B cell (primary cell): ENCODE data around the gene CMTM1. TPM values are rescaled to one million over a fixed set of nuclear protein-coding genes. Genes with fewer than 3 reads are reported as not detected.
A peak's percentile ranks its signal among the peaks of the same experiment; 100 is the strongest.

Source experiments
- ATAC-seq: fragments of 200-7000 bp; cut with Tn5 transposase; one replicate; pipeline ENCODE4 v1.10.0; 2021; ENCODE audit warnings: low read depth, mild to moderate bottlenecking, moderate number of reproducible peaks, moderate library complexity
- CTCF ChIA-PET: fragments of 350-600 bp; sonication (Branson Sonifier 250); formaldehyde crosslinking; loops from one replicate; lab custom pipeline; 2021; ENCODE audit warnings: antibody characterized with exemption, inconsistent platforms; lab: Charles Lee
- POLR2A ChIA-PET: fragments of 350-600 bp; sonication (Branson Sonifier 250); formaldehyde crosslinking; loops from one replicate; lab custom pipeline; 2021; ENCODE audit warnings: antibody characterized with exemption; lab: Charles Lee
- DNase-seq: peaks from one replicate; pipeline ENCODE4 v3.0.0; 2013
- H2AFZ ChIP-seq: 2 replicates; pipeline ENCODE4 v1.6.1; 2012; ENCODE audit warnings: mild to moderate bottlenecking, low read depth, low read length; ENCODE audit not compliant: insufficient read depth, poor library complexity, severe bottlenecking
- H3K27ac ChIP-seq, 2 donors: 1 replicate in 1 of 2; 2 replicates in 1 of 2; pipeline ENCODE4 v1.5.1; 2012 to 2013; ENCODE audit warnings: low read length in 2 of 2, mild to moderate bottlenecking in 2 of 2, moderate library complexity in 1 of 2
- H3K27me3 ChIP-seq, 4 experiments: fragments of 200-600 bp in 1 of 4; sonication (generic) in 1 of 4; replicated peaks in 1 of 4; 1 replicate in 2 of 4; 2 replicates in 2 of 4; pipeline versions ENCODE4 v1.6.1 to v1.7.0; 2013 to 2016; ENCODE audit warnings: low read length in 3 of 4, mild to moderate bottlenecking in 2 of 4, mixed read lengths in 1 of 4, moderate library complexity in 1 of 4; ENCODE audit not compliant: insufficient read depth in 4 of 4, control insufficient read depth in 3 of 4; ENCODE audit errors: control extremely low read depth in 1 of 4
- H3K36me3 ChIP-seq, 2 experiments: replicated peaks in 1 of 2; 1 replicate in 1 of 2; 2 replicates in 1 of 2; pipeline versions ENCODE4 v1.6.1 to v1.7.1; 2013; ENCODE audit warnings: low read length in 1 of 2; ENCODE audit not compliant: insufficient read depth in 2 of 2, control insufficient read depth in 1 of 2; ENCODE audit errors: control extremely low read depth in 1 of 2, extremely low read depth in 1 of 2
- H3K4me1 ChIP-seq, 2 donors: fragments of 200-600 bp in 1 of 2; sonication (generic) in 1 of 2; 1 replicate in 1 of 2; 2 replicates in 1 of 2; pipeline versions ENCODE4 v1.5.1 to v1.6.1; 2013 to 2017; ENCODE audit warnings: low read length in 2 of 2; ENCODE audit not compliant: control insufficient read depth in 2 of 2, insufficient read depth in 2 of 2
- H3K4me2 ChIP-seq: replicated peaks from 2 replicates; pipeline ENCODE3; 2012; ENCODE audit warnings: mild to moderate bottlenecking, low read depth, low read length; ENCODE audit not compliant: poor library complexity, severe bottlenecking
- H3K4me3 ChIP-seq, 5 experiments: fragments of 200-600 bp in 1 of 5; sonication (generic) in 1 of 5; 1 replicate in 3 of 5; 2 replicates in 2 of 5; pipeline versions ENCODE4 v1.5.1 to v1.7.0; 2011 to 2016; ENCODE audit warnings: low read length in 4 of 5, mild to moderate bottlenecking in 4 of 5, low read depth in 2 of 5, control low read depth in 1 of 5, moderate library complexity in 1 of 5; ENCODE audit not compliant: insufficient read depth in 1 of 5; ENCODE audit errors: control extremely low read depth in 1 of 5, extremely low read depth in 1 of 5
- H3K79me2 ChIP-seq: fragments of 200-600 bp; sonication (generic); one replicate; pipeline ENCODE4 v1.6.0; 2016; ENCODE audit warnings: low read length; ENCODE audit not compliant: control insufficient read depth, insufficient read depth
- H3K9ac ChIP-seq: fragments of 200-600 bp; sonication (generic); 2 replicates; pipeline ENCODE4 v1.6.1; 2017; ENCODE audit warnings: mild to moderate bottlenecking, low read length, moderate library complexity
- H3K9me3 ChIP-seq, 3 donors: one replicate each; pipeline versions ENCODE4 v1.6.1 to v1.7.1; 2013; ENCODE audit warnings: low read length in 2 of 3; ENCODE audit not compliant: control insufficient read depth in 2 of 3, insufficient read depth in 1 of 3; ENCODE audit errors: control extremely low read depth in 1 of 3
- H4K20me1 ChIP-seq: 2 replicates; pipeline ENCODE4 v1.6.0; 2012; ENCODE audit warnings: mild to moderate bottlenecking, low read length; ENCODE audit not compliant: insufficient read depth, control insufficient read depth, poor library complexity, severe bottlenecking
- H3K27ac Mint-ChIP-seq: one replicate; pipeline ENCODE4 v1.8.0; 2021; ENCODE audit warnings: mixed read lengths
- H3K27me3 Mint-ChIP-seq: one replicate; pipeline ENCODE4 v1.8.0; 2021; ENCODE audit warnings: mixed read lengths
- H3K4me1 Mint-ChIP-seq: one replicate; pipeline ENCODE4 v1.8.0; 2021; ENCODE audit warnings: mixed read lengths
- H3K4me3 Mint-ChIP-seq: one replicate; pipeline ENCODE4 v1.8.0; 2021; ENCODE audit warnings: mixed read lengths
- H3K9me3 Mint-ChIP-seq: one replicate; pipeline ENCODE4 v1.8.0; 2022; ENCODE audit warnings: mixed read lengths; ENCODE audit not compliant: insufficient read depth
- CTCF ChIP-seq: fragments of 200-600 bp; IDR thresholded peaks from one replicate; pipeline ENCODE4 v1.8.0; 2022; ENCODE audit warnings: antibody characterized with exemption, mild to moderate bottlenecking
- EZH2 ChIP-seq: IDR thresholded peaks from 2 replicates; pipeline ENCODE4 v1.6.1; 2012; ENCODE audit warnings: borderline replicate concordance, low read depth, mild to moderate bottlenecking, moderate library complexity, low read length; ENCODE audit not compliant: insufficient read depth, poor library complexity, severe bottlenecking
- WGBS: methylation state at CpG from one replicate; pipeline ENCODE4 v1.1.5; 2013; ENCODE audit warnings: missing lambda C conversion rate; ENCODE audit not compliant: insufficient coverage; 5-methylcytosine and 5-hydroxymethylcytosine counted together
- intact Hi-C: fragments of 100-400 bp; cut with micrococcal nuclease; formaldehyde crosslinking; loops from one replicate; pipeline ENCODE4 v1.10.0; 2022
- polyA plus RNA-seq: library from polyadenylated mRNA; depleted of rRNA; stranded (reverse); fragments of >200 nt; gene quantifications from 2 replicates; pipeline ENCODE4 v1.2.3, GENCODE V29; 2012
- total RNA-seq, 2 donors: library from RNA; stranded (reverse); fragments of 120-200 nt in 1 of 2; gene quantifications; 1 replicate in 1 of 2; 2 replicates in 1 of 2; pipeline versions ENCODE4 v1.2.3 to v1.2.4, GENCODE V29; 2013 to 2022

Gene CMTM1
- total and polyA plus RNA-seq, 2 donors (not counting 1 experiment from before 2014, with no cell fraction given): 1.6 to 5.9 TPM

- Histone ChIP-seq H3K79me2 (peaks cover 9% of the 10 kb centered on the region), H3K36me3 (no peaks in the 10 kb centered on the region), H3K4me2 (peak overlapping the region; percentile 88), H2AFZ (no peak overlapping the region), H3K9me3 (no peaks in the 10 kb centered on the region), H3K4me3 (peak overlapping the region; percentile 41 to 62 (median 53)), H3K27ac (peak overlapping the region; percentile 94 to 97), H3K4me1 (peaks cover 59 to 63% of the 10 kb centered on the region in 2 donors), H3K9ac (peak overlapping the region; percentile 72), H4K20me1 (peaks cover 12% of the 10 kb centered on the region), H3K27me3 (peaks cover 0 to 3% (median 0%) of the 10 kb centered on the region in 4 experiments)
- peak overlapping the region; percentile 99 for H3K27ac Mint-ChIP-seq
- no peaks in the 10 kb centered on the region for H3K9me3 Mint-ChIP-seq
- peak; percentile 94 for DNase-seq
- ChIA-PET CTCF (interaction anchor here (1.0 to 2.1 kb wide), 4 partner anchors 13 to 72 kb away, joined by 3 to 9 read pairs (median 4); partner anchors contain the start of genes CKLF and CMTM2), POLR2A (interaction anchor here (0.6 to 1.2 kb wide), 7 partner anchors 10 to 43 kb away, joined by 3 to 6 read pairs (median 4); partner anchors contain the start of gene CKLF)
- WGBS: 14% methylated on average over 11 of the region's 15 CpGs
- intact Hi-C loops: loop anchor here (1.0 to 2.0 kb wide), 4 partner anchors 7 to 88 kb away; partner anchors contain the start of genes CKLF and CMTM3
- peaks cover under 1% of the 10 kb centered on the region for H3K27me3 Mint-ChIP-seq
- H3K4me1 Mint-ChIP-seq: peaks cover 72% of the 10 kb centered on the region
- peak; percentile 89 for ATAC-seq
- TF ChIP-seq CTCF: no peak
- TF ChIP-seq EZH2: no peak
- peak overlapping the region; percentile 96 for H3K4me3 Mint-ChIP-seq
These were observed 49.2 kb upstream of the CMTM1 start for GRCh38 chr16:66516808-66517585.
